K562 (cell line): Measurements from ENCODE around the gene B4GALT1. TPM values are rescaled to one million over a fixed set of nuclear protein-coding genes. Genes with fewer than 3 reads are reported as not detected.

Source experiments
- MBD2 ChIP-seq: sonication (generic); IDR thresholded peaks from 2 replicates; pipeline ENCODE4 v1.6.1; 2016; ENCODE audit warnings: low read depth, borderline replicate concordance
- MCM5 ChIP-seq: fragments of 450-650 bp; IDR thresholded peaks from 2 replicates; pipeline ENCODE4 v1.6.1; 2016; ENCODE audit warnings: low read depth
- MYNN ChIP-seq, 2 experiments: sonication (generic); formaldehyde crosslinking in 1 of 2; IDR thresholded peaks; 2 replicates each; pipeline versions ENCODE4 v1.5.0 to v1.6.1; 2016 to 2020; ENCODE audit warnings: antibody characterized with exemption in 1 of 2, missing genetic modification reagents in 1 of 2
- RNF2 ChIP-seq: sonication (generic); IDR thresholded peaks from 2 replicates; pipeline ENCODE4 v1.6.1; 2016
- SMARCA4 ChIP-seq: fragments of 450-650 bp; IDR thresholded peaks from 2 replicates; pipeline ENCODE4 v1.6.1; 2016
- TAF1 ChIP-seq: IDR thresholded peaks from 2 replicates; pipeline ENCODE4 v1.6.1; 2011; ENCODE audit warnings: mild to moderate bottlenecking, low read length, moderate library complexity; ENCODE audit not compliant: insufficient read depth, control insufficient read depth, severe bottlenecking; ENCODE audit errors: extremely low read depth
- ZNF785 ChIP-seq: fragments of 250-450 bp; sonication (Bioruptor Pico); IDR thresholded peaks from 2 replicates; pipeline ENCODE4 v1.4.0; 2020; ENCODE audit warnings: mild to moderate bottlenecking
- polyA plus RNA-seq, 8 experiments: library from polyadenylated mRNA; depleted of rRNA in 4 of 8; stranded (reverse) in 5 of 8; unstranded in 3 of 8; fragments of >200 nt; fragmentation: Nextera tagmentation in 2 of 8; fragmentation: Illumina TruSeq in 1 of 8; extraction: Ambion mirVana in 2 of 8; extraction: Trizol in 1 of 8; gene quantifications; 2 replicates each; pipeline versions ENCODE4 v1.2.1 to v1.2.3, GENCODE V29; 2011 to 2014; ENCODE audit warnings: inconsistent platforms in 1 of 8, missing spikeins in 1 of 8
- total RNA-seq, 7 experiments: library from RNA; depleted of rRNA in 6 of 7; stranded (reverse); fragments of >200 nt in 6 of 7; fragmentation: Illumina TruSeq in 2 of 7; extraction: Trizol in 2 of 7; gene quantifications; 2 replicates each; pipeline versions ENCODE4 v1.2.1 to v1.2.3, GENCODE V29; 2011 to 2021; ENCODE audit warnings: low replicate concordance in 1 of 7
- TF ChIP-seq, protein P1 (sequence below), 2 experiments: IDR thresholded peaks; 2 replicates each; pipeline ENCODE4 v1.6.1; 2011; ENCODE audit warnings: borderline replicate concordance in 1 of 2, control low read depth in 1 of 2, low read depth in 1 of 2, low read length in 1 of 2, mild to moderate bottlenecking in 1 of 2, mixed read lengths in 1 of 2, moderate library complexity in 1 of 2; ENCODE audit not compliant: insufficient read depth in 1 of 2, insufficient read length in 1 of 2, poor library complexity in 1 of 2, severe bottlenecking in 1 of 2; ENCODE audit errors: extremely low read depth in 1 of 2
- TF ChIP-seq, protein P2 (sequence below): sonication (generic); formaldehyde crosslinking; IDR thresholded peaks from 2 replicates; pipeline ENCODE4 v1.8.0; 2022; ENCODE audit warnings: mild to moderate bottlenecking, missing genetic modification reagents, borderline replicate concordance
- TF ChIP-seq, protein P3 (sequence below): fragments of 450-650 bp; IDR thresholded peaks from 2 replicates; pipeline ENCODE4 v1.6.1; 2016; ENCODE audit warnings: low read depth

Gene B4GALT1
- total and polyA plus RNA-seq, 9 of the 15 experiments (the other 6 are each of a cell fraction or from before 2014, with no cell fraction given) = 4.1 to 26.8 (median 7.1) TPM

DNA sequence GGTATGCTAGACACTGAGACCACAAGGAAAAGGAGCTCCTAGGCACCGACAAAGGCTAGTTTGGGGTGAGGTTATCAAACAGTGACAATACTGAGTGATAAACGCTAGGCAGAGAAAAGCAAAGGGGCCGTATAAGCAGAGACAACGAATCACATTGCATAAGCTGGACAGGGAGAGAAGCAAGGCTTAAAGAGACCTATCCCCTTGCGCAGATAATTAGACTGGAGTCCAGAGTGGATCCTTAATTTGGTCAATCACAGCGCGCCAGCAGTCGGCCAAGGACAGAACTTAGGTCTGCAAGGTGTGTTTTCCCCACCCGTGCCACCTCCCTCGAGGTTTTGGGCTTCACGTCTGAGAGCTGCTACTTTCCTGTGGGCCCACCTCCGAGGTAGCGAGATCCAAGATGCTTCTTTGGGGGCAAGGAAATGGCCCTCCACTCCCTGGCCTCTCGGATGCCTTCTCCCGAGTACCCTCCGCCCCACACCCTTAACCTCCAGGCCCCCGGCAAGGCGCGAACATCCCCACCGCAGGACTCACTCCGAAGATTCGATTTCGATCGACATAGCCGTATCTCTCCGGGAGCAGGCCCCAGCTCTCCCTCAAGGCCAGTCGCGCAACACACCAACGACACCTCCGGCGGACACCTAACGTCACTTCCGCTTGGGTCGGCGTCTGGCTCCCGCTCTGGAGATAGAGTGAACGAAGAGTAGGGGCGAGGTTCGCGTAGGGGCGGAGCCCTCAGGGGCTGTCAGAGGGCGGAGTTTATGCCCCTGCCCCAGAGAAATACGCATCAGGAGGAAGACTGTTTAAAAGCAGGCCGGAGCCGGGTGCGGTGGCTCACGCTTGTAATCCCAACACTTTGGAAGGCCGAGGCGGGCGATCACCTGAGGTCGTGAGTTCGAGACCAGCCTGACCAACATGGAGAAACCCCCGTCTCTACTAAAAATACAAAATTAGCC lies 90.8 kb downstream of the B4GALT1 start, which contains the start of gene SMU1 (continued):
- TF ChIP-seq MBD2 (0 out of 2 replicates have a peak, but pooled peaks have one; percentile 15), ZNF785 (CRISPR knock-in tag) (no peak), TAF1 (peak; percentile 75), SMARCA4 (no peak), MCM5 (no peak), MYNN (IDR thresholded peaks at IDR 0.05) (no peak; the same call in 1 of the 2 replicates), MYNN (CRISPR knock-in tag; IDR thresholded peaks at IDR 0.05) (no peak), RNF2 (peak; percentile 59; the same call in 1 of the 2 replicates)
- TF ChIP-seq, protein P1, sequence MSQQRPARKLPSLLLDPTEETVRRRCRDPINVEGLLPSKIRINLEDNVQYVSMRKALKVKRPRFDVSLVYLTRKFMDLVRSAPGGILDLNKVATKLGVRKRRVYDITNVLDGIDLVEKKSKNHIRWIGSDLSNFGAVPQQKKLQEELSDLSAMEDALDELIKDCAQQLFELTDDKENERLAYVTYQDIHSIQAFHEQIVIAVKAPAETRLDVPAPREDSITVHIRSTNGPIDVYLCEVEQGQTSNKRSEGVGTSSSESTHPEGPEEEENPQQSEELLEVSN (IDR thresholded peaks at IDR 0.05; ENCODE audit: borderline replicate concordance in 1 of 2, extremely low read depth in 1 of 2, insufficient read depth in 1 of 2, insufficient read length in 1 of 2, low read depth in 1 of 2, low read length in 1 of 2, poor library complexity in 1 of 2, severe bottlenecking in 1 of 2) = no peak
- TF ChIP-seq, protein P2, sequence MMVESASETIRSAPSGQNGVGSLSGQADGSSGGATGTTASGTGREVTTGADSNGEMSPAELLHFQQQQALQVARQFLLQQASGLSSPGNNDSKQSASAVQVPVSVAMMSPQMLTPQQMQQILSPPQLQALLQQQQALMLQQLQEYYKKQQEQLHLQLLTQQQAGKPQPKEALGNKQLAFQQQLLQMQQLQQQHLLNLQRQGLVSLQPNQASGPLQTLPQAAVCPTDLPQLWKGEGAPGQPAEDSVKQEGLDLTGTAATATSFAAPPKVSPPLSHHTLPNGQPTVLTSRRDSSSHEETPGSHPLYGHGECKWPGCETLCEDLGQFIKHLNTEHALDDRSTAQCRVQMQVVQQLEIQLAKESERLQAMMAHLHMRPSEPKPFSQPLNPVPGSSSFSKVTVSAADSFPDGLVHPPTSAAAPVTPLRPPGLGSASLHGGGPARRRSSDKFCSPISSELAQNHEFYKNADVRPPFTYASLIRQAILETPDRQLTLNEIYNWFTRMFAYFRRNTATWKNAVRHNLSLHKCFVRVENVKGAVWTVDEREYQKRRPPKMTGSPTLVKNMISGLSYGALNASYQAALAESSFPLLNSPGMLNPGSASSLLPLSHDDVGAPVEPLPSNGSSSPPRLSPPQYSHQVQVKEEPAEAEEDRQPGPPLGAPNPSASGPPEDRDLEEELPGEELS = no peak
- TF ChIP-seq, protein P3, sequence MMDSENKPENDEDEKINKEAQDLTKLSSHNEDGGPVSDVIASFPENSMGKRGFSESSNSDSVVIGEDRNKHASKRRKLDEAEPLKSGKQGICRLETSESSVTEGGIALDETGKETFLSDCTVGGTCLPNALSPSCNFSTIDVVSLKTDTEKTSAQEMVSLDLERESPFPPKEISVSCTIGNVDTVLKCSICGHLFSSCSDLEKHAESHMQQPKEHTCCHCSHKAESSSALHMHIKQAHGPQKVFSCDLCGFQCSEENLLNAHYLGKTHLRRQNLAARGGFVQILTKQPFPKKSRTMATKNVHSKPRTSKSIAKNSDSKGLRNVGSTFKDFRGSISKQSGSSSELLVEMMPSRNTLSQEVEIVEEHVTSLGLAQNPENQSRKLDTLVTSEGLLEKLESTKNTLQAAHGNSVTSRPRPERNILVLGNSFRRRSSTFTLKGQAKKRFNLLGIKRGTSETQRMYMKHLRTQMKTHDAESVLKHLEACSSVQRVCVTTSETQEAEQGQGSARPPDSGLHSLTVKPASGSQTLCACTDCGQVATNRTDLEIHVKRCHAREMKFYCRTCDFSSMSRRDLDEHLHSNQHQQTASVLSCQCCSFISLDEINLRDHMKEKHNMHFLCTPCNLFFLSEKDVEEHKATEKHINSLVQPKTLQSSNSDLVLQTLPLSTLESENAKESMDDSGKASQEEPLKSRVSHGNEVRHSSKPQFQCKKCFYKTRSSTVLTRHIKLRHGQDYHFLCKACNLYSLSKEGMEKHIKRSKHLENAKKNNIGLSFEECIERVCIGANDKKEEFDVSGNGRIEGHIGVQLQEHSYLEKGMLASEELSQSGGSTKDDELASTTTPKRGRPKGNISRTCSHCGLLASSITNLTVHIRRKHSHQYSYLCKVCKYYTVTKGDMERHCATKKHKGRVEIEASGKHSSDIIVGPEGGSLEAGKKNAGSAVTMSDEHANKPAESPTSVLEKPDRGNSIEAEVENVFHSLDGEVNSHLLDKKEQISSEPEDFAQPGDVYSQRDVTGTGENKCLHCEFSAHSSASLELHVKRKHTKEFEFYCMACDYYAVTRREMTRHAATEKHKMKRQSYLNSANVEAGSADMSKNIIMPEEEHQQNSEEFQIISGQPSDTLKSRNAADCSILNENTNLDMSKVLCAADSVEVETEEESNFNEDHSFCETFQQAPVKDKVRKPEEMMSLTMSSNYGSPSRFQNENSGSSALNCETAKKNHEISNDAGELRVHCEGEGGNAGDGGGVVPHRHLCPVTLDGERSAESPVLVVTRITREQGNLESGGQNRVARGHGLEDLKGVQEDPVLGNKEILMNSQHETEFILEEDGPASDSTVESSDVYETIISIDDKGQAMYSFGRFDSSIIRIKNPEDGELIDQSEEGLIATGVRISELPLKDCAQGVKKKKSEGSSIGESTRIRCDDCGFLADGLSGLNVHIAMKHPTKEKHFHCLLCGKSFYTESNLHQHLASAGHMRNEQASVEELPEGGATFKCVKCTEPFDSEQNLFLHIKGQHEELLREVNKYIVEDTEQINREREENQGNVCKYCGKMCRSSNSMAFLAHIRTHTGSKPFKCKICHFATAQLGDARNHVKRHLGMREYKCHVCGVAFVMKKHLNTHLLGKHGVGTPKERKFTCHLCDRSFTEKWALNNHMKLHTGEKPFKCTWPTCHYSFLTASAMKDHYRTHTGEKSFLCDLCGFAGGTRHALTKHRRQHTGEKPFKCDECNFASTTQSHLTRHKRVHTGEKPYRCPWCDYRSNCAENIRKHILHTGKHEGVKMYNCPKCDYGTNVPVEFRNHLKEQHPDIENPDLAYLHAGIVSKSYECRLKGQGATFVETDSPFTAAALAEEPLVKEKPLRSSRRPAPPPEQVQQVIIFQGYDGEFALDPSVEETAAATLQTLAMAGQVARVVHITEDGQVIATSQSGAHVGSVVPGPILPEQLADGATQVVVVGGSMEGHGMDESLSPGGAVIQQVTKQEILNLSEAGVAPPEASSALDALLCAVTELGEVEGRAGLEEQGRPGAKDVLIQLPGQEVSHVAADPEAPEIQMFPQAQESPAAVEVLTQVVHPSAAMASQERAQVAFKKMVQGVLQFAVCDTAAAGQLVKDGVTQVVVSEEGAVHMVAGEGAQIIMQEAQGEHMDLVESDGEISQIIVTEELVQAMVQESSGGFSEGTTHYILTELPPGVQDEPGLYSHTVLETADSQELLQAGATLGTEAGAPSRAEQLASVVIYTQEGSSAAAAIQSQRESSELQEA = peak; percentile 74
